ENCODE measurements around the gene LRP10.

The LRP10 gene

DNA sequence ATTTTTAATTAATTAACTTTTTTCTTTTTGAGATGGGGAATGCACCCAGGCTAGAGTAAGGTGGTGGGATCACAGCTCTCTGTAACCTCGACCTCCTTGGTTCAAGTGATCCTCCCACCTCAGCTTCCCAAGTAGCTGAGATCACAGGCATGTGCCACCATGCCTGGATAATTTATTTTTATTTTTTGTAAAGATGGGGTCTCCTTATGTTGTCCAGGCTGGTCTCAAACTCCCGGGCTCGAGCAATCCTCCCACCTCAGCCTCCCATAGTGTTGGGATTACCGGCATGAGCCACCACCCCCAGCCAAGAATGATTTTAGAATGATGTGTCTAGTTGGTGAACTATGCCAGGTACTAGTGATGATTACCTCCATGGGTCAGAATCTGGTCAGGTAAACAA lies 6.6 kb upstream of the LRP10 start:
- Histone ChIP-seq H2AFZ (ENCODE audit: low read depth, low read length, severe bottlenecking) (no peak overlapping the region), H3K4me2 (ENCODE audit: low read depth, low read length, poor library complexity, severe bottlenecking) (no peak overlapping the region), H4K20me1 (ENCODE audit: low read depth, low read length) (no peaks in the 10 kb centered on the region), H3K27ac (ENCODE audit: low read depth, low read length) (no peak overlapping the region), H3K9me2 (replicated peaks; ENCODE audit: insufficient read depth, low read length) (no peaks in the 10 kb centered on the region), H3K9ac (ENCODE audit: low read length) (no peak overlapping the region), H3K4me3 (ENCODE audit: insufficient read depth, low read length, poor library complexity, severe bottlenecking) (no peak overlapping the region), H3K36me3 (ENCODE audit: low read length) (no peaks in the 10 kb centered on the region), H3F3A (ENCODE audit: insufficient read depth) (no peaks in the 10 kb centered on the region), H3K9me3 (ENCODE audit: insufficient read depth, low read length) (no peaks in the 10 kb centered on the region), H3K79me2 (ENCODE audit: insufficient read depth, low read length) (no peaks in the 10 kb centered on the region), H3K27me3 (ENCODE audit: low read length) (no peaks in the 10 kb centered on the region)
- TF ChIP-seq, protein P1, sequence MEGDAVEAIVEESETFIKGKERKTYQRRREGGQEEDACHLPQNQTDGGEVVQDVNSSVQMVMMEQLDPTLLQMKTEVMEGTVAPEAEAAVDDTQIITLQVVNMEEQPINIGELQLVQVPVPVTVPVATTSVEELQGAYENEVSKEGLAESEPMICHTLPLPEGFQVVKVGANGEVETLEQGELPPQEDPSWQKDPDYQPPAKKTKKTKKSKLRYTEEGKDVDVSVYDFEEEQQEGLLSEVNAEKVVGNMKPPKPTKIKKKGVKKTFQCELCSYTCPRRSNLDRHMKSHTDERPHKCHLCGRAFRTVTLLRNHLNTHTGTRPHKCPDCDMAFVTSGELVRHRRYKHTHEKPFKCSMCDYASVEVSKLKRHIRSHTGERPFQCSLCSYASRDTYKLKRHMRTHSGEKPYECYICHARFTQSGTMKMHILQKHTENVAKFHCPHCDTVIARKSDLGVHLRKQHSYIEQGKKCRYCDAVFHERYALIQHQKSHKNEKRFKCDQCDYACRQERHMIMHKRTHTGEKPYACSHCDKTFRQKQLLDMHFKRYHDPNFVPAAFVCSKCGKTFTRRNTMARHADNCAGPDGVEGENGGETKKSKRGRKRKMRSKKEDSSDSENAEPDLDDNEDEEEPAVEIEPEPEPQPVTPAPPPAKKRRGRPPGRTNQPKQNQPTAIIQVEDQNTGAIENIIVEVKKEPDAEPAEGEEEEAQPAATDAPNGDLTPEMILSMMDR (IDR thresholded peaks at IDR 0.05; ENCODE audit: insufficient read depth, low read length, poor library complexity, severe bottlenecking) = no peak
- no peak for TF ChIP-seq EZH2phosphoT487 (conservative IDR thresholded peaks at IDR 0.05; ENCODE audit: low read length)

DNA sequence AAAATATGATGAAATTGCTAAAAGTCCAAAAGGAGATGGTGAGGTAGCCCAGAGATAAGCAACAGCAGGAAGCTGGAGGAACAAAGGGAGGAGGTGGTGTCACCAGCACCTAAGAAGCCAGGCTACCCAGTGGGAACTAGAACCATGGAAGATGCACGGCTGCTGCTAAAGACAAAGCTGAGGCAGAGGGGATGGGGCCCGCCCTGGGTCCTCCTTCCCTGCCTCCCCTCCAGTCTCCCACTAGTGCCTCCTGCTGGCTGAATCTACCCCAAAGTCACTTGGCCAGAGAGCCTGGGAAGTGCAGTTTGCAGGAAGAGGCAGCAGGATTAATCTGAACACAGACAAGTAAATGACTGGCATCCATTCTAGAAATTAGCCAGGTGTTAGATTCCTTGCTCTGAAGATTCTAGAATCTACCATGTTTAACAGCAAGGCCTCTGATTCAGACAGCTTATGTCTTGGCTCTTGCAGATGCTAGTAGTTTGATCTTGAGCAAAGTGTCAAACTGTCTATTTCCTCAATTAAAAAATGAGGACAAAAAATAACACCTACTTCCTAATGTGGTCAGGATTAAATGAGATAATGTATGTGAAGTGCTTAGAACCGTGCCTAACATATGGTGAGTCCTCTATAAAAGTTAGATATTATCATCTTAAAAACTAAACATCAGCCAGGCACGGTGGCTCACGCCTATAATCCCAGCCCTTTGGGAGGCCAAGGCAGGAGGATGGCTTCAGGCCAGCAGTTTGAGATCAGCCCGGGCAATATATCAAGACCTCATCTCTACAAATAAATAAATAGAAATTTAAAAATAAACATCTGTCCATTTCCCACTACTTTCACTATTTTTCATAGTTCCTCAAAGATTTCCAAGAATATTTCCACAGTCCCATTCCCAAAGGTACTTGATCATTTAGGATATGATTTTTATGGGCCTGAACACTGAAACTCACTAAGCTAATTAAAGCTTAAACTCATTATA lies 5.8 kb upstream of the LRP10 start:
- H3K27ac ChIP-seq (ENCODE audit: low read depth, low read length) = no peak overlapping the region
- no peaks in the 10 kb centered on the region for H3K27me3 ChIP-seq (ENCODE audit: low read length)
- peaks cover 4% of the 10 kb centered on the region for H3F3A ChIP-seq (ENCODE audit: insufficient read depth)
- H3K9ac ChIP-seq (ENCODE audit: low read length) = no peak overlapping the region
- no peaks in the 10 kb centered on the region for H3K9me2 ChIP-seq (replicated peaks; ENCODE audit: insufficient read depth, low read length)
- H2AFZ ChIP-seq (ENCODE audit: low read depth, low read length, severe bottlenecking) = no peak overlapping the region
- H3K4me2 ChIP-seq (ENCODE audit: low read depth, low read length, poor library complexity, severe bottlenecking) = no peak overlapping the region
- no peaks in the 10 kb centered on the region for H3K79me2 ChIP-seq (ENCODE audit: insufficient read depth, low read length)
- TF ChIP-seq, protein P1 (IDR thresholded peaks at IDR 0.05; ENCODE audit: insufficient read depth, low read length, poor library complexity, severe bottlenecking) = peak; percentile 19
- TF ChIP-seq EZH2phosphoT487 (conservative IDR thresholded peaks at IDR 0.05; ENCODE audit: low read length) = no peak
- no peaks in the 10 kb centered on the region for H3K36me3 ChIP-seq (ENCODE audit: low read length)
- no peaks in the 10 kb centered on the region for H3K9me3 ChIP-seq (ENCODE audit: insufficient read depth, low read length)
- no peak overlapping the region for H3K4me3 ChIP-seq (ENCODE audit: insufficient read depth, low read length, poor library complexity, severe bottlenecking)
- no peaks in the 10 kb centered on the region for H4K20me1 ChIP-seq (ENCODE audit: low read depth, low read length)

DNA sequence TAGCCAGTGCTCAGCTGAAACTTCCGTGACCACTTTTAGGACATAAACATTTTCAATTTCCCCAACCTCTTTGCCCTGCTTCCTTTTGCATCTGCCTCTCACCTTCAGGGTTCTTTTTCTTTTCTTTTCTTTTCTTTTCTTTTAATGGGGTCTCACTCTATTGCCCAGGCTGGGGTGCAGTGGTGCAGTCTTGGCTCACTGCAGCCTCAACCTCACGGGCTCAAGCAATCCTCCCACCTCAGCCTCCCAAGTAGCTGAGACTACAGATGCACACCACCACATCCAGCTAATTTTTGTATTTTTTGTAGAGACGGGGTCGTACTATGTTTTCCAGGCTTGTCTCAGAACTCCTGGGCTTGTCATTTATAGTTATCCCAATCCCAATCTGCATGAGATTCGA lies 4.7 kb upstream of the LRP10 start:
- no peak overlapping the region for H3K9ac ChIP-seq (ENCODE audit: low read length)
- no peak overlapping the region for H3K27ac ChIP-seq (ENCODE audit: low read depth, low read length)
- no peak overlapping the region for H2AFZ ChIP-seq (ENCODE audit: low read depth, low read length, severe bottlenecking)
- no peaks in the 10 kb centered on the region for H3K9me2 ChIP-seq (replicated peaks; ENCODE audit: insufficient read depth, low read length)
- no peaks in the 10 kb centered on the region for H3K79me2 ChIP-seq (ENCODE audit: insufficient read depth, low read length)
- TF ChIP-seq EZH2phosphoT487 (conservative IDR thresholded peaks at IDR 0.05; ENCODE audit: low read length) = no peak
- TF ChIP-seq, protein P1 (IDR thresholded peaks at IDR 0.05; ENCODE audit: insufficient read depth, low read length, poor library complexity, severe bottlenecking) = no peak
- H3F3A ChIP-seq (ENCODE audit: insufficient read depth) = peaks cover 12% of the 10 kb centered on the region
- H3K36me3 ChIP-seq (ENCODE audit: low read length) = no peaks in the 10 kb centered on the region
- H3K9me3 ChIP-seq (ENCODE audit: insufficient read depth, low read length) = no peaks in the 10 kb centered on the region
- H3K4me3 ChIP-seq (ENCODE audit: insufficient read depth, low read length, poor library complexity, severe bottlenecking) = no peak overlapping the region
- H3K4me2 ChIP-seq (ENCODE audit: low read depth, low read length, poor library complexity, severe bottlenecking) = no peak overlapping the region
- no peaks in the 10 kb centered on the region for H3K27me3 ChIP-seq (ENCODE audit: low read length)
- no peaks in the 10 kb centered on the region for H4K20me1 ChIP-seq (ENCODE audit: low read depth, low read length)
